Prostate gland (tissue), 2 donors: ENCODE results near the gene PPFIA4. TPM values are rescaled to one million over a fixed set of nuclear protein-coding genes. Genes with fewer than 3 reads are reported as not detected.

Experiments used
- DNase-seq: peaks from one replicate; pipeline ENCODE4 v3.0.0-alpha.2; 2019; ENCODE audit warnings: low spot score
- H3K27ac ChIP-seq, 2 donors: fragments of 200-600 bp; sonication (generic); 2 replicates each; pipeline ENCODE4 v1.5.1; 2017 to 2019
- H3K27me3 ChIP-seq: fragments of 200-600 bp; sonication (generic); replicated peaks from 2 replicates; pipeline ENCODE4 v1.5.1; 2019; ENCODE audit not compliant: insufficient read depth
- H3K36me3 ChIP-seq, 2 donors: fragments of 200-600 bp; sonication (generic); 1 replicate in 1 of 2; 2 replicates in 1 of 2; pipeline versions ENCODE4 v1.5.1 to v1.8.1; 2017 to 2019
- H3K4me1 ChIP-seq: fragments of 200-600 bp; sonication (generic); replicated peaks from 2 replicates; pipeline ENCODE4 v1.5.1; 2019
- H3K4me3 ChIP-seq, 2 donors: fragments of 200-600 bp; sonication (generic); 2 replicates each; pipeline ENCODE4 v1.5.1; 2017 to 2019
- H3K9me3 ChIP-seq: fragments of 200-600 bp; sonication (generic); 2 replicates; pipeline ENCODE4 v1.5.1; 2017
- CTCF ChIP-seq, 4 experiments: fragments of 200-600 bp in 2 of 4; fragments of 450-650 bp in 2 of 4; sonication (generic) in 2 of 4; IDR thresholded peaks; 1 replicate in 3 of 4; 2 replicates in 1 of 4; pipeline ENCODE4 v1.5.1; 2016 to 2019; ENCODE audit warnings: antibody characterized with exemption in 4 of 4, mild to moderate bottlenecking in 2 of 4, moderate library complexity in 2 of 4
- POLR2A ChIP-seq: fragments of 450-650 bp; IDR thresholded peaks from one replicate; pipeline ENCODE4 v1.6.1; 2016; ENCODE audit warnings: antibody characterized with exemption, mild to moderate bottlenecking
- POLR2AphosphoS5 ChIP-seq: sonication (generic); formaldehyde crosslinking; IDR thresholded peaks from one replicate; pipeline ENCODE4 v1.6.1; 2017; ENCODE audit warnings: antibody characterized with exemption
- WGBS: methylation state at CpG from one replicate; pipeline ENCODE4 v1.1.5; 2018; 5-methylcytosine and 5-hydroxymethylcytosine counted together
- intact Hi-C: fragments of 100-400 bp; cut with DNase I; formaldehyde crosslinking; loops from one replicate; pipeline ENCODE4 v1.14.2; 2022
- total RNA-seq, 2 donors: library from RNA; depleted of rRNA; stranded (reverse); fragments of >200 nt; gene quantifications; one replicate each; pipeline ENCODE4 v1.1.0, GENCODE V29; 2016

PPFIA4 gene
- total RNA-seq, 2 donors from 2014 or later: 0.50 to 16.9 TPM

GRCh38 chr1:203035111-203036000, 9.1 kb downstream of the PPFIA4 start:
- H3K9me3 ChIP-seq: no peaks in the 10 kb centered on the region
- no peak for DNase-seq
- no peaks in the 10 kb centered on the region for H3K4me1 ChIP-seq
- intact Hi-C loops: loop anchor here (5.0 kb wide), 1 partner anchor 237 kb away; no protein-coding TSS in a partner anchor
- no peaks in the 10 kb centered on the region for H3K36me3 ChIP-seq
- H3K27ac ChIP-seq: no peak overlapping the region
- no peak for TF ChIP-seq CTCF (IDR thresholded peaks at IDR 0.05)
- no peak for TF ChIP-seq POLR2A
- TF ChIP-seq POLR2AphosphoS5: no peak
- WGBS: 86% methylated on average over 15 of the region's 15 CpGs
- H3K27me3 ChIP-seq: no peaks in the 10 kb centered on the region
- no peak overlapping the region for H3K4me3 ChIP-seq

- DNase-seq: no peak
- H3K36me3 ChIP-seq: no peaks in the 10 kb centered on the region
- H3K27me3 ChIP-seq: no peaks in the 10 kb centered on the region
- no peak overlapping the region for H3K27ac ChIP-seq
- no peak for TF ChIP-seq CTCF (IDR thresholded peaks at IDR 0.05)
- TF ChIP-seq POLR2A: no peak
- no peak for TF ChIP-seq POLR2AphosphoS5
- no peaks in the 10 kb centered on the region for H3K9me3 ChIP-seq
- no peaks in the 10 kb centered on the region for H3K4me1 ChIP-seq
- intact Hi-C loops: loop anchor here (5.0 kb wide), 1 partner anchor 236 kb away; no protein-coding TSS in a partner anchor
- 57% methylated on average over 4 of the region's 4 CpGs for WGBS
- no peak overlapping the region for H3K4me3 ChIP-seq
Observed at GRCh38 chr1:203036135-203036534, 9.8 kb downstream of the PPFIA4 start.

- intact Hi-C loops: loop anchor here (5.0 kb wide), 1 partner anchor 236 kb away; no protein-coding TSS in a partner anchor
- Histone ChIP-seq H3K36me3 (no peaks in the 10 kb centered on the region), H3K4me1 (no peaks in the 10 kb centered on the region), H3K4me3 (no peak overlapping the region), H3K27ac (no peak overlapping the region), H3K27me3 (no peaks in the 10 kb centered on the region), H3K9me3 (no peaks in the 10 kb centered on the region)
- TF ChIP-seq CTCF (IDR thresholded peaks at IDR 0.05) (no peak), POLR2AphosphoS5 (no peak), POLR2A (no peak)
- DNase-seq: no peak
- WGBS: 43% methylated on average over 2 of the region's 2 CpGs
Observed at GRCh38 chr1:203036537-203036936, 10.2 kb downstream of the PPFIA4 start.

- 87% methylated on average over 10 of the region's 10 CpGs for WGBS
- intact Hi-C loops: loop anchor here (2.0 to 5.0 kb wide), 2 partner anchors 81 to 235 kb away; no protein-coding TSS in a partner anchor
- no peak overlapping the region for H3K4me3 ChIP-seq
Observed at GRCh38 chr1:203037509-203038190, 11.4 kb downstream of the PPFIA4 start.

More at GRCh38 chr1:203037509-203038190, 11.4 kb downstream of the PPFIA4 start:
- Histone ChIP-seq H3K27me3 (no peaks in the 10 kb centered on the region), H3K27ac (no peak overlapping the region), H3K9me3 (no peaks in the 10 kb centered on the region), H3K36me3 (no peaks in the 10 kb centered on the region), H3K4me1 (no peaks in the 10 kb centered on the region)
- TF ChIP-seq POLR2A: no peak
- TF ChIP-seq POLR2AphosphoS5: no peak
- TF ChIP-seq CTCF (IDR thresholded peaks at IDR 0.05): no peak
- DNase-seq: no peak
